ENCODE measurements around the gene MCC. TPM values are rescaled to one million over a fixed set of nuclear protein-coding genes. Genes with fewer than 3 reads are reported as not detected.

Gene MCC
- total RNA-seq, 4 donors from 2014 or later: 5.1 to 22.3 (median 13.0) TPM

GRCh38 chr5:113063927-113064326 is 424.3 kb downstream of the MCC start:
- Histone ChIP-seq H3K4me1 (peaks cover 0 to 32% of the 10 kb centered on the region in 2 donors), H3K4me3 (replicated peaks in 1 of 3) (no peak overlapping the region), H3K9me3 (no peaks in the 10 kb centered on the region), H3K27me3 (no peaks in the 10 kb centered on the region), H3K36me3 (no peaks in the 10 kb centered on the region), H3K27ac (no peak overlapping the region)
- WGBS, 2 donors: 93 to 96% methylated on average over 7 to 12 of the region's 12 CpGs
- no peak for DNase-seq
- no peak for TF ChIP-seq POLR2A (IDR thresholded peaks at IDR 0.05)
- no peak for TF ChIP-seq CTCF (IDR thresholded peaks at IDR 0.05)
- intact Hi-C loops (cut with DNase I): no loop called here

- 83% methylated on average over 6 of the region's 6 CpGs for WGBS, 2 donors
- H3K4me1 ChIP-seq: peaks cover 0 to 37% of the 10 kb centered on the region in 2 donors
- intact Hi-C loops (cut with DNase I): no loop called here
These were observed 425.3 kb downstream of the MCC start for GRCh38 chr5:113062869-113063508.

GRCh38 chr5:113061846-113062780 is 426.1 kb downstream of the MCC start:
- H3K36me3 ChIP-seq: no peaks in the 10 kb centered on the region
- peaks cover 0 to 46% of the 10 kb centered on the region in 2 donors for H3K4me1 ChIP-seq
- H3K9me3 ChIP-seq: no peaks in the 10 kb centered on the region
- TF ChIP-seq CTCF (IDR thresholded peaks at IDR 0.05) (no peak), POLR2A (IDR thresholded peaks at IDR 0.05) (no peak)
- H3K4me3 ChIP-seq (replicated peaks in 1 of 3): no peak overlapping the region
- DNase-seq: no peak
- H3K27ac ChIP-seq: no peak overlapping the region
- intact Hi-C loops (cut with DNase I): no loop called here
- 80 to 88% methylated on average over 5 of the region's 5 CpGs for WGBS, 2 donors
- no peaks in the 10 kb centered on the region for H3K27me3 ChIP-seq

More at GRCh38 chr5:113062869-113063508, 425.3 kb downstream of the MCC start:
- no peak overlapping the region for H3K27ac ChIP-seq
- H3K4me3 ChIP-seq (replicated peaks in 1 of 3): no peak overlapping the region
- DNase-seq: no peak
- no peaks in the 10 kb centered on the region for H3K9me3 ChIP-seq
- TF ChIP-seq POLR2A (IDR thresholded peaks at IDR 0.05): no peak
- no peaks in the 10 kb centered on the region for H3K36me3 ChIP-seq
- no peaks in the 10 kb centered on the region for H3K27me3 ChIP-seq

- intact Hi-C loops (cut with DNase I): no loop called here
- no peaks in the 10 kb centered on the region for H3K9me3 ChIP-seq
- H3K4me3 ChIP-seq (replicated peaks in 1 of 3): no peak overlapping the region
- H3K4me1 ChIP-seq: peaks cover 0 to 42% of the 10 kb centered on the region in 2 donors
- no peaks in the 10 kb centered on the region for H3K36me3 ChIP-seq
- no peak for DNase-seq
- no peaks in the 10 kb centered on the region for H3K27me3 ChIP-seq
- no peak overlapping the region for H3K27ac ChIP-seq
- TF ChIP-seq POLR2A (IDR thresholded peaks at IDR 0.05) (no peak), CTCF (IDR thresholded peaks at IDR 0.05) (no peak)
- WGBS, 2 donors: 93 to 98% methylated on average over 4 of the region's 4 CpGs
These were observed 427.7 kb downstream of the MCC start for GRCh38 chr5:113060408-113061025.

- H3K9me3 ChIP-seq: no peaks in the 10 kb centered on the region
- no peak overlapping the region for H3K4me3 ChIP-seq (replicated peaks in 1 of 3)
- TF ChIP-seq POLR2A (IDR thresholded peaks at IDR 0.05) (no peak), CTCF (IDR thresholded peaks at IDR 0.05) (no peak)
- no peaks in the 10 kb centered on the region for H3K36me3 ChIP-seq
- H3K27me3 ChIP-seq: no peaks in the 10 kb centered on the region
- DNase-seq: no peak
- peaks cover 0 to 33% of the 10 kb centered on the region in 2 donors for H3K4me1 ChIP-seq
- H3K27ac ChIP-seq: no peak overlapping the region
- intact Hi-C loops (cut with DNase I): loop anchor here (10.0 kb wide), 1 partner anchor 265 kb away; no protein-coding TSS in a partner anchor
- WGBS, 2 donors: 83 to 86% methylated on average over 19 of the region's 19 CpGs
These were observed 428.8 kb downstream of the MCC start for GRCh38 chr5:113059232-113060040.

Measured in thyroid gland (tissue), 4 donors.